GM23338 (cell line): ENCODE results near the gene CACNA1F.

ENCODE experiments used
- EZH2 ChIP-seq: fragments of 200-600 bp; sonication (generic); IDR thresholded peaks from one replicate; pipeline ENCODE4 v1.8.0; 2017; ENCODE audit warnings: antibody characterized with exemption, mild to moderate bottlenecking, low read depth; ENCODE audit not compliant: unreplicated experiment
- JUNB ChIP-seq: IDR thresholded peaks from one replicate; pipeline ENCODE4 v1.6.1; 2016; ENCODE audit warnings: antibody characterized with exemption; ENCODE audit not compliant: unreplicated experiment
- STAT1 ChIP-seq: IDR thresholded peaks from one replicate; pipeline ENCODE4 v1.6.1; 2016; ENCODE audit warnings: antibody characterized with exemption; ENCODE audit not compliant: unreplicated experiment
- TF ChIP-seq, protein P1 (sequence below), 2 experiments: fragments of 200-600 bp in 1 of 2; sonication (generic) in 1 of 2; conservative IDR thresholded peaks; 2 replicates each; pipeline versions ENCODE4 v1.5.1 to v1.6.1; 2016 to 2017; ENCODE audit warnings: antibody characterized with exemption in 2 of 2, low read depth in 2 of 2, mild to moderate bottlenecking in 2 of 2, moderate library complexity in 1 of 2

DNA sequence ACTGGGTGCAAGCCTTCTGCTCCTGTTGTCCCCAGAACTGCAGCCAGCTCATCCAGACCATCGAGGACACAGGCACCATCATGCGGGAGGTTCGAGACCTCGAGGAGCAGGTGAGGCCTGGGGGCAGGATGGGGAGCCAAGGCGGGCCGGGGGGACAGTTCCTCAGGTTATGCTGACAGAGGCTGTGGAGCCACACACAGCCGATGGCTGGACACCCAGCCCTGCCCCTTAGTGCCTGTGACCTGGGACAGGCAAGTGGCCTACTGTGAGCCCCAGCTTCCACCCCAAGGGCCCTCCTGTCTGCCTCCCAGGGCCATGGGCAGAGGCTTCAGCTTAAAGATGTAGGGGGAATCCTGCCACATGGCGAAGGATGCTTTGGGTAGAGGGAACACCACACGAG, 16.5 kb upstream of the CACNA1F start:
- TF ChIP-seq, protein P1, sequence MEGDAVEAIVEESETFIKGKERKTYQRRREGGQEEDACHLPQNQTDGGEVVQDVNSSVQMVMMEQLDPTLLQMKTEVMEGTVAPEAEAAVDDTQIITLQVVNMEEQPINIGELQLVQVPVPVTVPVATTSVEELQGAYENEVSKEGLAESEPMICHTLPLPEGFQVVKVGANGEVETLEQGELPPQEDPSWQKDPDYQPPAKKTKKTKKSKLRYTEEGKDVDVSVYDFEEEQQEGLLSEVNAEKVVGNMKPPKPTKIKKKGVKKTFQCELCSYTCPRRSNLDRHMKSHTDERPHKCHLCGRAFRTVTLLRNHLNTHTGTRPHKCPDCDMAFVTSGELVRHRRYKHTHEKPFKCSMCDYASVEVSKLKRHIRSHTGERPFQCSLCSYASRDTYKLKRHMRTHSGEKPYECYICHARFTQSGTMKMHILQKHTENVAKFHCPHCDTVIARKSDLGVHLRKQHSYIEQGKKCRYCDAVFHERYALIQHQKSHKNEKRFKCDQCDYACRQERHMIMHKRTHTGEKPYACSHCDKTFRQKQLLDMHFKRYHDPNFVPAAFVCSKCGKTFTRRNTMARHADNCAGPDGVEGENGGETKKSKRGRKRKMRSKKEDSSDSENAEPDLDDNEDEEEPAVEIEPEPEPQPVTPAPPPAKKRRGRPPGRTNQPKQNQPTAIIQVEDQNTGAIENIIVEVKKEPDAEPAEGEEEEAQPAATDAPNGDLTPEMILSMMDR (conservative IDR thresholded peaks at IDR 0.05; ENCODE audit: low read depth in 2 of 2): no peak
- TF ChIP-seq EZH2: no peak
- TF ChIP-seq STAT1: no peak
- no peak for TF ChIP-seq JUNB
